ENCODE results near the gene TRDN.

Gene TRDN

GRCh38 chr6:123169774-123170095 lies 467.0 kb downstream of the TRDN start:
- DNase-seq (ENCODE audit: low read depth in 2 of 2): no peak

- no peak for DNase-seq (ENCODE audit: low read depth in 2 of 2)
Measured at GRCh38 chr6:123168892-123169773, 467.6 kb downstream of the TRDN start.

GRCh38 chr6:123168466-123168865 lies 468.3 kb downstream of the TRDN start:
- DNase-seq (ENCODE audit: low read depth in 2 of 2): no peak
